IPS-18c (cell line): Measurements from ENCODE around the gene IKZF3.

Experiments used
- H3K4me3 ChIP-seq: 2 replicates; pipeline ENCODE4 v1.7.0; 2013; ENCODE audit warnings: low read depth, mild to moderate bottlenecking, low read length, moderate library complexity; ENCODE audit not compliant: insufficient read depth
- H3K9me3 ChIP-seq: one replicate; pipeline ENCODE4 v1.6.1; 2013; ENCODE audit warnings: mild to moderate bottlenecking, low read length, moderate library complexity; ENCODE audit not compliant: control insufficient read depth, insufficient read depth

IKZF3 gene

GRCh38 chr17:39834017-39834416 lies 30.1 kb downstream of the IKZF3 start:
- Histone ChIP-seq H3K4me3 (no peak overlapping the region), H3K9me3 (peaks cover 4% of the 10 kb centered on the region)

- H3K9me3 ChIP-seq = peaks cover 4% of the 10 kb centered on the region
Observed at GRCh38 chr17:39831588-39831987, 32.5 kb downstream of the IKZF3 start.

GRCh38 chr17:39828443-39828842 lies 35.7 kb downstream of the IKZF3 start:
- Histone ChIP-seq H3K9me3 (peaks cover 10% of the 10 kb centered on the region), H3K4me3 (no peak overlapping the region)

More at GRCh38 chr17:39831588-39831987, 32.5 kb downstream of the IKZF3 start:
- no peak overlapping the region for H3K4me3 ChIP-seq

DNA sequence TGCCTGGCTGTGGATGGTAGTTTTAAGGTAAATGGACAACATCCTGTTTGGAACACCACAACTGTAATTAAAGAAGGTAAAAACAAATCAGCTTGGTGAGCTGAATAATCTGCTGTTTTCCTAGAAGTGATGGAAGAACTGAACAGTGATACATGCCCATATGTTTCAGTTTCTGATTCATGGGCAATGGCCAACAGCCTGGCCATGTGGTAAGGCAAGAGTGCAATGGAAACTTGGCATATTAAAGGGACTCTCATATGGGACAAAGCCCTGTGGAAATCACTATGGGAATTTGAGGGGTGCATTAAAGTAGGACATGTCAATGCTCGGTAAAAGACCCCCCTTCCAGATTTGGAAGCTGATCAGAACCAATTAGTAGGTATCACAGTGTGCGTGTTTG lies 37.8 kb downstream of the IKZF3 start:
- H3K9me3 ChIP-seq = peaks cover 13% of the 10 kb centered on the region
- no peak overlapping the region for H3K4me3 ChIP-seq

GRCh38 chr17:39823407-39824054 lies 40.6 kb downstream of the IKZF3 start:
- Histone ChIP-seq H3K4me3 (no peak overlapping the region), H3K9me3 (peaks cover 13% of the 10 kb centered on the region)

GRCh38 chr17:39822051-39822451 lies 42.1 kb downstream of the IKZF3 start:
- peaks cover 13% of the 10 kb centered on the region for H3K9me3 ChIP-seq

GRCh38 chr17:39820987-39821386 lies 43.1 kb downstream of the IKZF3 start:
- no peak overlapping the region for H3K4me3 ChIP-seq
- peaks cover 13% of the 10 kb centered on the region for H3K9me3 ChIP-seq

More at GRCh38 chr17:39822051-39822451, 42.1 kb downstream of the IKZF3 start:
- no peak overlapping the region for H3K4me3 ChIP-seq

- H3K4me3 ChIP-seq = no peak overlapping the region
- peaks cover 13% of the 10 kb centered on the region for H3K9me3 ChIP-seq
Observed at GRCh38 chr17:39820541-39820940, 43.6 kb downstream of the IKZF3 start.

- peaks cover 3% of the 10 kb centered on the region for H3K9me3 ChIP-seq
Observed at GRCh38 chr17:39818358-39819000, 45.6 kb downstream of the IKZF3 start.

GRCh38 chr17:39816272-39816671 lies 47.8 kb downstream of the IKZF3 start:
- H3K4me3 ChIP-seq = no peak overlapping the region
- H3K9me3 ChIP-seq = no peaks in the 10 kb centered on the region

More at GRCh38 chr17:39818358-39819000, 45.6 kb downstream of the IKZF3 start:
- H3K4me3 ChIP-seq = no peak overlapping the region

- H3K4me3 ChIP-seq = no peak overlapping the region
- no peaks in the 10 kb centered on the region for H3K9me3 ChIP-seq
Observed at GRCh38 chr17:39814497-39814896, 49.6 kb downstream of the IKZF3 start.

GRCh38 chr17:39813631-39814030 lies 50.5 kb downstream of the IKZF3 start:
- Histone ChIP-seq H3K4me3 (no peak overlapping the region), H3K9me3 (no peaks in the 10 kb centered on the region)

DNA sequence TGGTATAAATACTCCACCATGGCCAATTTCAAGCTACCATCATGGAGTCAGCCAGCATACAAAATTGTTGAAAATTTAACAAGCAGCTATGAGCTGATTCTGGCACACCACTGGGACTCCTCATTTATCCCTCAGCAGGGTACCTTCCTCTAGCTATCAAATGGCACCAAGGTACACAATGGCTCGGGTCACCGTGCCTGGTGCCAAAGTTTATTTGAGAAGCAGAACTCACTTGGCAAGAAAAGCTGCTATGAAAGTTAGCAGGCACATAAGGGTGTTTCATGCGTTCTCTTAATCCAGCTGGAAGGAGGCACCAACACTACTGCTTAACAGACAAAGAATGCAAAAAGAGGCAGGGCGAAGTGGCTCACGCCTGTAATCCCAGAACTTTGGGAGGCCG lies 51.6 kb downstream of the IKZF3 start:
- Histone ChIP-seq H3K9me3 (no peaks in the 10 kb centered on the region), H3K4me3 (no peak overlapping the region)

- no peaks in the 10 kb centered on the region for H3K9me3 ChIP-seq
- H3K4me3 ChIP-seq = no peak overlapping the region
Observed at GRCh38 chr17:39810939-39811728, 53.0 kb downstream of the IKZF3 start.

GRCh38 chr17:39809221-39809620 lies 54.9 kb downstream of the IKZF3 start:
- Histone ChIP-seq H3K9me3 (no peaks in the 10 kb centered on the region), H3K4me3 (no peak overlapping the region)

DNA sequence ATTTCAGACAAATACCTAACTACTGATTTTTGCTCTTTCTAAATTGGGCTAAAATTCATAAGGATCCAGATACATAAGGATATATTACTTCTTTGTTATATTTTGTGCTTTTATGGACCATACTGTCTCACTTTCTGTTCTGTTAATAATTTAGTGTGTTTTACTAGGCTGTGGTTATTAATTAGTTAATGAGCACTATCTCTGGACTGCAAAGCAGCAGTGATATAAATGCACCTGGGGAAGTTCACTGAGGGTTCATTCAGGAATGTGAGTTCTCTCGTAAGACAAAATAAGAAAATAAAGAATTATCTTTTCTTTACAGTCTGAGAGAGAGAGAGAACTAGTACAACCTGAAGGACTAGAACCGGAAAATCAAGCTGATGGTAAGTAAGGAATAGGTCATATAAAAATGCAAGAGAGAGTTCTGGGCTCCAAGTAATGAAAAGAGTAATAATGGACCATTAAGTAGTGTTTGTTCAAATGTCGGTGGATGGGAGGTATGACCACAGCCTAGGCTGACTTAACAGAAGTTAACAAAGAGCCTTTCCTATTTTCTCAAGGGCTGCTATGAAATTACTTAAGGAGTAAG lies 55.6 kb downstream of the IKZF3 start:
- Histone ChIP-seq H3K9me3 (no peaks in the 10 kb centered on the region), H3K4me3 (no peak overlapping the region)

- Histone ChIP-seq H3K9me3 (no peaks in the 10 kb centered on the region), H3K4me3 (no peak overlapping the region)
Observed at GRCh38 chr17:39804839-39805238, 59.3 kb downstream of the IKZF3 start.

- H3K4me3 ChIP-seq = no peak overlapping the region
- H3K9me3 ChIP-seq = no peaks in the 10 kb centered on the region
Observed at GRCh38 chr17:39801055-39801454, 63.1 kb downstream of the IKZF3 start.
